HCT116 (cell line): ENCODE data around the gene MAP10. TPM values are rescaled to one million over a fixed set of nuclear protein-coding genes. Genes with fewer than 3 reads are reported as not detected.

Experiments
- ATAC-seq: fragments of 200-7000 bp; cut with Tn5 transposase; 2 replicates; pipeline ENCODE4 v1.9.1; 2020; ENCODE audit warnings: mild to moderate bottlenecking, moderate library complexity
- BruUV-seq: library from RNA; stranded (reverse); fragments of 400-500 nt; replicated peaks from 2 replicates; lab custom pipeline; 2021; lab: Mats Ljungman, UMichigan
- CTCF ChIA-PET: fragments of 300-600 bp; sonication (Branson Sonifier 250); formaldehyde crosslinking; loops from one replicate; lab custom pipeline; 2021; ENCODE audit warnings: antibody characterized with exemption; lab: Charles Lee
- POLR2A ChIA-PET: fragments of 300-600, 350-600 bp; sonication (Branson Sonifier 250); formaldehyde crosslinking; loops from one replicate; lab custom pipeline; 2021; ENCODE audit warnings: antibody characterized with exemption; lab: Charles Lee
- RAD21 ChIA-PET, 2 experiments: fragments of 300-600 bp; sonication (Branson Sonifier 250); formaldehyde crosslinking; loops; one replicate each; lab custom pipeline; 2023; ENCODE audit warnings: low total read pairs in 2 of 2; ENCODE audit not compliant: uncharacterized antibody in 2 of 2, unreplicated experiment in 2 of 2, low non-redundant PET in 1 of 2; lab: Charles Lee
- DNase-seq: peaks from one replicate; pipeline ENCODE4 v3.0.0-alpha.2; 2010; ENCODE audit warnings: low read depth, low spot score
- H2AFZ ChIP-seq: fragments of 200-600 bp; shearing (Covaris generic), sonication (generic); 2 replicates; pipeline ENCODE4 v1.6.1; 2017; ENCODE audit warnings: low read depth, mixed run types, mixed read lengths, antibody characterized with exemption, low read length; ENCODE audit not compliant: poor library complexity, severe bottlenecking
- H3K27ac ChIP-seq: 2 replicates; pipeline ENCODE4 v1.5.1; 2012; ENCODE audit warnings: low read depth, low read length
- H3K27me3 ChIP-seq: fragments of 200-600 bp; sonication (generic); 2 replicates; pipeline ENCODE4 v1.6.1; 2016; ENCODE audit warnings: mixed run types, low read length, mixed read lengths; ENCODE audit not compliant: insufficient read depth
- H3K36me3 ChIP-seq, 2 experiments: fragments of 200-500 bp in 1 of 2; fragments of 200-600 bp in 1 of 2; sonication (Bioruptor generic) in 1 of 2; sonication (generic) in 1 of 2; 2 replicates each; pipeline versions ENCODE4 v1.5.1 to v1.6.1; 2014 to 2016; ENCODE audit warnings: low read length in 2 of 2, inconsistent platforms in 1 of 2, mixed read lengths in 1 of 2, mixed run types in 1 of 2; ENCODE audit not compliant: insufficient read depth in 2 of 2, control insufficient read depth in 1 of 2
- H3K4me1 ChIP-seq, 2 experiments: fragments of 200-600 bp in 1 of 2; sonication (generic) in 1 of 2; 2 replicates each; pipeline versions ENCODE4 v1.5.1 to v1.6.1; 2012 to 2017; ENCODE audit warnings: low read length in 2 of 2, inconsistent platforms in 1 of 2, mild to moderate bottlenecking in 1 of 2, mixed read lengths in 1 of 2, mixed run types in 1 of 2, moderate library complexity in 1 of 2; ENCODE audit not compliant: insufficient read depth in 2 of 2, control insufficient read depth in 1 of 2
- H3K4me2 ChIP-seq: fragments of 200-600 bp; sonication (generic); 2 replicates; pipeline ENCODE4 v1.6.1; 2017; ENCODE audit warnings: mixed run types, low read length, mixed read lengths
- H3K4me3 ChIP-seq, 2 experiments: fragments of 200-600 bp in 1 of 2; sonication (generic) in 1 of 2; replicated peaks in 1 of 2; 2 replicates each; pipeline ENCODE4 v1.5.1; 2011 to 2016; ENCODE audit warnings: low read length in 2 of 2, control low read depth in 1 of 2, low read depth in 1 of 2, mild to moderate bottlenecking in 1 of 2, mixed read lengths in 1 of 2, mixed run types in 1 of 2
- H3K79me2 ChIP-seq: fragments of 200-600 bp; sonication (generic); 2 replicates; pipeline ENCODE4 v1.6.1; 2017; ENCODE audit warnings: mild to moderate bottlenecking, mixed run types, low read length, moderate library complexity, mixed read lengths; ENCODE audit not compliant: insufficient read depth
- H3K9ac ChIP-seq: fragments of 200-600 bp; sonication (generic); 2 replicates; pipeline ENCODE4 v1.6.1; 2016; ENCODE audit warnings: low read length, mixed read lengths
- H3K9me2 ChIP-seq: fragments of 200-600 bp; sonication (generic), shearing (Covaris generic); 2 replicates; pipeline ENCODE4 v1.6.1; 2017; ENCODE audit warnings: mixed run types, mild to moderate bottlenecking, moderate library complexity; ENCODE audit not compliant: insufficient read depth
- H3K9me3 ChIP-seq, 2 experiments: fragments of 200-500 bp in 1 of 2; fragments of 200-600 bp in 1 of 2; sonication (Bioruptor generic) in 1 of 2; sonication (generic) in 1 of 2; 2 replicates each; pipeline ENCODE4 v1.6.1; 2014 to 2017; ENCODE audit warnings: low read length in 2 of 2, mixed read lengths in 2 of 2, inconsistent platforms in 1 of 2, low read depth in 1 of 2, mild to moderate bottlenecking in 1 of 2, mixed run types in 1 of 2, moderate library complexity in 1 of 2; ENCODE audit not compliant: control insufficient read depth in 1 of 2, insufficient read depth in 1 of 2
- H4K20me1 ChIP-seq: fragments of 200-600 bp; sonication (generic), shearing (Covaris generic); 2 replicates; pipeline ENCODE4 v1.6.1; 2017; ENCODE audit warnings: mixed run types, mild to moderate bottlenecking, moderate library complexity; ENCODE audit not compliant: insufficient read depth
- CEBPB ChIP-seq: IDR thresholded peaks from 2 replicates; pipeline ENCODE4 v1.6.1; 2012; ENCODE audit warnings: low read depth
- EGR1 ChIP-seq: IDR thresholded peaks from 2 replicates; pipeline ENCODE4 v1.6.1; 2012; ENCODE audit warnings: low read depth
- ELF1 ChIP-seq: IDR thresholded peaks from 2 replicates; pipeline ENCODE4 v1.6.1; 2012; ENCODE audit warnings: low read depth, borderline replicate concordance
- EZH2 ChIP-seq: fragments of 200-600 bp; sonication (generic); IDR thresholded peaks from 2 replicates; pipeline ENCODE4 v1.6.1; 2017; ENCODE audit warnings: antibody characterized with exemption, mixed run types
- EZH2phosphoT487 ChIP-seq: fragments of 200-600 bp; IDR thresholded peaks from 2 replicates; pipeline ENCODE4 v1.6.1; 2018; ENCODE audit warnings: antibody characterized with exemption, borderline replicate concordance
- JUND ChIP-seq: IDR thresholded peaks from 2 replicates; pipeline ENCODE4 v1.6.1; 2012
- POLR2A ChIP-seq: IDR thresholded peaks from 2 replicates; pipeline ENCODE4 v1.7.0; 2011; ENCODE audit warnings: borderline replicate concordance; ENCODE audit not compliant: insufficient read depth, insufficient read length; ENCODE audit errors: extremely low read depth
- POLR2AphosphoS5 ChIP-seq: IDR thresholded peaks from 2 replicates; pipeline ENCODE4 v1.6.1; 2011; ENCODE audit warnings: mild to moderate bottlenecking, low read depth, low read length, moderate library complexity
- RAD21 ChIP-seq: IDR thresholded peaks from 2 replicates; pipeline ENCODE4 v1.6.1; 2012; ENCODE audit warnings: low read depth, mild to moderate bottlenecking
- SIN3A ChIP-seq: IDR thresholded peaks from 2 replicates; pipeline ENCODE4 v1.6.1; 2012; ENCODE audit warnings: low read depth
- SP1 ChIP-seq: IDR thresholded peaks from 2 replicates; pipeline ENCODE4 v1.6.1; 2012; ENCODE audit warnings: low read depth
- SRF ChIP-seq: IDR thresholded peaks from 2 replicates; pipeline ENCODE4 v1.6.1; 2012; ENCODE audit warnings: low read depth
- YY1 ChIP-seq: IDR thresholded peaks from 2 replicates; pipeline ENCODE4 v1.6.1; 2011; ENCODE audit warnings: low read length, low read depth, moderate library complexity, mild to moderate bottlenecking; ENCODE audit not compliant: insufficient replicate concordance; ENCODE audit errors: extremely low read depth
- ZNF274 ChIP-seq: fragments of 200-500 bp; sonication (Bioruptor generic); IDR thresholded peaks from 2 replicates; pipeline ENCODE4 v1.6.1; 2014; ENCODE audit warnings: mild to moderate bottlenecking, low read depth, low read length, inconsistent platforms
- intact Hi-C: fragments of 100-400 bp; cut with micrococcal nuclease; formaldehyde crosslinking; loops from 2 replicates; pipeline ENCODE4 v1.10.0; 2022
- total RNA-seq: library from RNA; stranded (reverse); gene quantifications from one replicate; pipeline ENCODE4 v1.2.1, GENCODE V29; 2021; ENCODE audit not compliant: unreplicated experiment
- TF ChIP-seq, protein P1 (sequence below): IDR thresholded peaks from 2 replicates; pipeline ENCODE4 v1.6.1; 2012
- TF ChIP-seq, protein P2 (sequence below): IDR thresholded peaks from 2 replicates; pipeline ENCODE4 v1.6.1; 2012
- TF ChIP-seq, protein P3 (sequence below): IDR thresholded peaks from 2 replicates; pipeline ENCODE4 v1.6.1; 2011; ENCODE audit warnings: mild to moderate bottlenecking, low read length, moderate library complexity; ENCODE audit not compliant: insufficient replicate concordance; ENCODE audit errors: extremely low read depth
- TF ChIP-seq, protein P4 (sequence below), 3 experiments: fragments of 200-600 bp in 1 of 3; sonication (generic) in 1 of 3; IDR thresholded peaks in 2 of 3; conservative IDR thresholded peaks in 1 of 3; 2 replicates each; pipeline ENCODE4 v1.5.1; 2012 to 2017; ENCODE audit warnings: low read depth in 2 of 3, low read length in 2 of 3, antibody characterized with exemption in 1 of 3, borderline replicate concordance in 1 of 3, control low read depth in 1 of 3, mild to moderate bottlenecking in 1 of 3, mixed read lengths in 1 of 3, mixed run types in 1 of 3, moderate library complexity in 1 of 3; ENCODE audit not compliant: insufficient read depth in 1 of 3

Gene MAP10
- total RNA-seq, 1 experiment from 2014 or later: not detected

DNA sequence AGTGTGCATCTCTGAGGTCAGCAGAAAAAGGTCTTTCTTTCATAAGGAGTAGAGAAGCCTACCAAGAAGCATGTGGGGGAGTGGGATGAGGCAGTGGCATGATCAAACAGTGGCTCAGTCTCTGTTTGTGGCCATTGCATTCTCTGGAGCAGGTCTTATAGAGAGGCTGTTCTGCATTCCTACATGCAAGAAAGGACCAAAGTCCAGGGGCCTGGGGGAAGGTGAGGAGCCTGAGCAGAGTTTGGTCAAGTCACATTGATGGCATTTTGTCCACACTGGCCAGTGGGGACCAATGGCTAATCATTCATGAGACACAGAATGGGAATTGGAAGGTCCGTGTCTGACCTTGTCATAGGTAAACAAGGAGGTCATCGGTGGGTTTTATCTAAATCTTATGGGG is 25.4 kb downstream of the MAP10 start:
- Histone ChIP-seq H3K4me2 (no peak overlapping the region), H3K4me1 (no peaks in the 10 kb centered on the region), H3K9me2 (no peaks in the 10 kb centered on the region), H4K20me1 (no peaks in the 10 kb centered on the region), H3K36me3 (no peaks in the 10 kb centered on the region), H3K4me3 (no peak overlapping the region), H2AFZ (no peak overlapping the region), H3K9me3 (no peaks in the 10 kb centered on the region), H3K9ac (no peak overlapping the region), H3K27me3 (no peaks in the 10 kb centered on the region), H3K27ac (no peak overlapping the region), H3K79me2 (no peaks in the 10 kb centered on the region)
- ChIA-PET RAD21 (no interaction called here), CTCF (no interaction called here), POLR2A (no interaction called here)
- no peak for ATAC-seq
- intact Hi-C loops: no loop called here
- TF ChIP-seq ZNF274 (no peak), POLR2AphosphoS5 (no peak), EGR1 (no peak), YY1 (no peak), SIN3A (no peak), EZH2 (no peak), ELF1 (no peak), SP1 (no peak), JUND (no peak), POLR2A (no peak), CEBPB (no peak), SRF (no peak), EZH2phosphoT487 (no peak), RAD21 (no peak)
- TF ChIP-seq, protein P1, sequence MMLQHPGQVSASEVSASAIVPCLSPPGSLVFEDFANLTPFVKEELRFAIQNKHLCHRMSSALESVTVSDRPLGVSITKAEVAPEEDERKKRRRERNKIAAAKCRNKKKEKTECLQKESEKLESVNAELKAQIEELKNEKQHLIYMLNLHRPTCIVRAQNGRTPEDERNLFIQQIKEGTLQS: no peak
- TF ChIP-seq, protein P2, sequence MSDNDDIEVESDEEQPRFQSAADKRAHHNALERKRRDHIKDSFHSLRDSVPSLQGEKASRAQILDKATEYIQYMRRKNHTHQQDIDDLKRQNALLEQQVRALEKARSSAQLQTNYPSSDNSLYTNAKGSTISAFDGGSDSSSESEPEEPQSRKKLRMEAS: no peak
- TF ChIP-seq, protein P3, sequence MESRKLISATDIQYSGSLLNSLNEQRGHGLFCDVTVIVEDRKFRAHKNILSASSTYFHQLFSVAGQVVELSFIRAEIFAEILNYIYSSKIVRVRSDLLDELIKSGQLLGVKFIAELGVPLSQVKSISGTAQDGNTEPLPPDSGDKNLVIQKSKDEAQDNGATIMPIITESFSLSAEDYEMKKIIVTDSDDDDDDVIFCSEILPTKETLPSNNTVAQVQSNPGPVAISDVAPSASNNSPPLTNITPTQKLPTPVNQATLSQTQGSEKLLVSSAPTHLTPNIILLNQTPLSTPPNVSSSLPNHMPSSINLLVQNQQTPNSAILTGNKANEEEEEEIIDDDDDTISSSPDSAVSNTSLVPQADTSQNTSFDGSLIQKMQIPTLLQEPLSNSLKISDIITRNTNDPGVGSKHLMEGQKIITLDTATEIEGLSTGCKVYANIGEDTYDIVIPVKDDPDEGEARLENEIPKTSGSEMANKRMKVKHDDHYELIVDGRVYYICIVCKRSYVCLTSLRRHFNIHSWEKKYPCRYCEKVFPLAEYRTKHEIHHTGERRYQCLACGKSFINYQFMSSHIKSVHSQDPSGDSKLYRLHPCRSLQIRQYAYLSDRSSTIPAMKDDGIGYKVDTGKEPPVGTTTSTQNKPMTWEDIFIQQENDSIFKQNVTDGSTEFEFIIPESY: no peak
- TF ChIP-seq, protein P4, sequence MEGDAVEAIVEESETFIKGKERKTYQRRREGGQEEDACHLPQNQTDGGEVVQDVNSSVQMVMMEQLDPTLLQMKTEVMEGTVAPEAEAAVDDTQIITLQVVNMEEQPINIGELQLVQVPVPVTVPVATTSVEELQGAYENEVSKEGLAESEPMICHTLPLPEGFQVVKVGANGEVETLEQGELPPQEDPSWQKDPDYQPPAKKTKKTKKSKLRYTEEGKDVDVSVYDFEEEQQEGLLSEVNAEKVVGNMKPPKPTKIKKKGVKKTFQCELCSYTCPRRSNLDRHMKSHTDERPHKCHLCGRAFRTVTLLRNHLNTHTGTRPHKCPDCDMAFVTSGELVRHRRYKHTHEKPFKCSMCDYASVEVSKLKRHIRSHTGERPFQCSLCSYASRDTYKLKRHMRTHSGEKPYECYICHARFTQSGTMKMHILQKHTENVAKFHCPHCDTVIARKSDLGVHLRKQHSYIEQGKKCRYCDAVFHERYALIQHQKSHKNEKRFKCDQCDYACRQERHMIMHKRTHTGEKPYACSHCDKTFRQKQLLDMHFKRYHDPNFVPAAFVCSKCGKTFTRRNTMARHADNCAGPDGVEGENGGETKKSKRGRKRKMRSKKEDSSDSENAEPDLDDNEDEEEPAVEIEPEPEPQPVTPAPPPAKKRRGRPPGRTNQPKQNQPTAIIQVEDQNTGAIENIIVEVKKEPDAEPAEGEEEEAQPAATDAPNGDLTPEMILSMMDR (IDR thresholded peaks at IDR 0.05 in 2 of 3, conservative IDR thresholded peaks at IDR 0.05 in 1 of 3; ENCODE audit: borderline replicate concordance in 1 of 3, insufficient read depth in 1 of 3, low read depth in 2 of 3, low read length in 2 of 3): no peak
- DNase-seq: no peak
- BruUV-seq: no TSS peak
